ENCODE results near the gene ARHGEF11. TPM values are rescaled to one million over a fixed set of nuclear protein-coding genes. Genes with fewer than 3 reads are reported as not detected.

ARHGEF11 gene, protein sequence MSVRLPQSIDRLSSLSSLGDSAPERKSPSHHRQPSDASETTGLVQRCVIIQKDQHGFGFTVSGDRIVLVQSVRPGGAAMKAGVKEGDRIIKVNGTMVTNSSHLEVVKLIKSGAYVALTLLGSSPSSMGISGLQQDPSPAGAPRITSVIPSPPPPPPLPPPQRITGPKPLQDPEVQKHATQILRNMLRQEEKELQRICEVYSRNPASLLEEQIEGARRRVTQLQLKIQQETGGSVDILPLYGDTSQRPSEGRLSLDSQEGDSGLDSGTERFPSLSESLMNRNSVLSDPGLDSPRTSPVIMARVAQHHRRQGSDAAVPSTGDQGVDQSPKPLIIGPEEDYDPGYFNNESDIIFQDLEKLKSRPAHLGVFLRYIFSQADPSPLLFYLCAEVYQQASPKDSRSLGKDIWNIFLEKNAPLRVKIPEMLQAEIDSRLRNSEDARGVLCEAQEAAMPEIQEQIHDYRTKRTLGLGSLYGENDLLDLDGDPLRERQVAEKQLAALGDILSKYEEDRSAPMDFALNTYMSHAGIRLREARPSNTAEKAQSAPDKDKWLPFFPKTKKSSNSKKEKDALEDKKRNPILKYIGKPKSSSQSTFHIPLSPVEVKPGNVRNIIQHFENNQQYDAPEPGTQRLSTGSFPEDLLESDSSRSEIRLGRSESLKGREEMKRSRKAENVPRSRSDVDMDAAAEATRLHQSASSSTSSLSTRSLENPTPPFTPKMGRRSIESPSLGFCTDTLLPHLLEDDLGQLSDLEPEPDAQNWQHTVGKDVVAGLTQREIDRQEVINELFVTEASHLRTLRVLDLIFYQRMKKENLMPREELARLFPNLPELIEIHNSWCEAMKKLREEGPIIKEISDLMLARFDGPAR (N-terminal part only)
- 41.1 TPM for total RNA-seq
- long read RNA-seq, full-length matches to known transcripts: 3 of 72 reads
- long read RNA-seq, partial matches to known transcripts: 48 of 72 reads
- long read RNA-seq, other reads (novel, unspliced or antisense): 21 of 72 reads

DNA sequence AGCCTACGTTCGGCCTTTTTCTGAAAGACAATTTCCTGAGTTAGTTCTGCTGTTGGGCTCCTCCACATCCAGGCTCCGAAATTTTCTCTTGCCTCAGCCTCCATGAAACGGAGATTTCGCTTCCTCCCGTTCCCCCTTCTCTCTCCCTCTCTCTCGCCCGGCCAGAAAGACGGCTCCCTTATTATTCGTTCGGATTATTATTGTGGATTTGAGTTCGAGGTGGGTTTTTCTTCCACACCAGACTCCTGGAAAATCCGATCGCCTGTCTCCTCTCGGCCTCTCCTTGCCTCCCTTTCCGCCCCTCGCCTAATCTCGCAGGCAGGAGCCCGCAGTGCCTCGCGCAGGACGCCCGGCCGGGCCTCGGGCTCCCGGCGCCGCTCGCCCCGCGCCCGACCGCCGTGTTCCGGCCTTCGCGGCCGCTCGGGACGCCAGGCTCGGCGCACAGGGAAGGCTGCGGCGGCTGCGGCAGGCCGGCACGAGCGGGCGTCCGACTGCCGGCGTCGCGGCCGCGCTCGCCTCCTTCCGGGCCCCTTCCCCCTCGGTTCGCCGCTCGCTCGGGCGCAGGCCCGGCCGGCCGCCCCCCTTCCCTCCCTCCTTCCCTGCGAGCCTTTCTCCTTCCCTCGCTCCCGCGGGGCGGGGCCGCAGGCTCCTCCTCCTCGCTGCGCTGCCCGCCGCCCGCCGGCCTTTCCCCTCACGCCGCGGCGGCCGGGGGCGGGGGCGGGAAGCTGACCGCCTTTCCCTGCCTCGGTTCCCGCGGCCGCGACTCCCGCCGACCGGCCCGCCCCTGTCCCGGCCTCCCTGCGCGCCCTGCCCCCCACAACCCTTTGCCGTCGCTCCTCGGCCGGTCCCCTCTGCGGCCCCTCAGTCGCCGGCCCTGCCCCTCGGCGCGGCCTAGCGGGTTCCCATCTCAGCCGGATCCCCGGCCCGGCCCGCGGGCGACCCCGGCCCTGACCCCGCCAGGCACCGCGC, at the start of gene ARHGEF11:
TSS of gene ARHGEF11 (minus strand) at position 493 of the 969 bp plus-strand sequence. CDS start 1,412 bp downstream, outside the sequence.
- peak within 1 kb of the TSS; percentile 84 for H3K27ac ChIP-seq
- TF ChIP-seq, protein P1, sequence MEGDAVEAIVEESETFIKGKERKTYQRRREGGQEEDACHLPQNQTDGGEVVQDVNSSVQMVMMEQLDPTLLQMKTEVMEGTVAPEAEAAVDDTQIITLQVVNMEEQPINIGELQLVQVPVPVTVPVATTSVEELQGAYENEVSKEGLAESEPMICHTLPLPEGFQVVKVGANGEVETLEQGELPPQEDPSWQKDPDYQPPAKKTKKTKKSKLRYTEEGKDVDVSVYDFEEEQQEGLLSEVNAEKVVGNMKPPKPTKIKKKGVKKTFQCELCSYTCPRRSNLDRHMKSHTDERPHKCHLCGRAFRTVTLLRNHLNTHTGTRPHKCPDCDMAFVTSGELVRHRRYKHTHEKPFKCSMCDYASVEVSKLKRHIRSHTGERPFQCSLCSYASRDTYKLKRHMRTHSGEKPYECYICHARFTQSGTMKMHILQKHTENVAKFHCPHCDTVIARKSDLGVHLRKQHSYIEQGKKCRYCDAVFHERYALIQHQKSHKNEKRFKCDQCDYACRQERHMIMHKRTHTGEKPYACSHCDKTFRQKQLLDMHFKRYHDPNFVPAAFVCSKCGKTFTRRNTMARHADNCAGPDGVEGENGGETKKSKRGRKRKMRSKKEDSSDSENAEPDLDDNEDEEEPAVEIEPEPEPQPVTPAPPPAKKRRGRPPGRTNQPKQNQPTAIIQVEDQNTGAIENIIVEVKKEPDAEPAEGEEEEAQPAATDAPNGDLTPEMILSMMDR (IDR thresholded peaks at IDR 0.05): no peak
- no peaks in the 10 kb centered on the region for H3K27me3 ChIP-seq
- ATAC-seq (peak; percentile 99), DNase-seq (peak; percentile 97)
- H3K4me1 ChIP-seq: peaks cover 42% of the 10 kb centered on the region
- H3K9me3 ChIP-seq: no peaks in the 10 kb centered on the region
- intact Hi-C loops (cut with DNase I): no loop called here
- no peaks in the 10 kb centered on the region for H3K36me3 ChIP-seq
- H3K4me3 ChIP-seq: peak within 1 kb of the TSS; percentile 59

DNA sequence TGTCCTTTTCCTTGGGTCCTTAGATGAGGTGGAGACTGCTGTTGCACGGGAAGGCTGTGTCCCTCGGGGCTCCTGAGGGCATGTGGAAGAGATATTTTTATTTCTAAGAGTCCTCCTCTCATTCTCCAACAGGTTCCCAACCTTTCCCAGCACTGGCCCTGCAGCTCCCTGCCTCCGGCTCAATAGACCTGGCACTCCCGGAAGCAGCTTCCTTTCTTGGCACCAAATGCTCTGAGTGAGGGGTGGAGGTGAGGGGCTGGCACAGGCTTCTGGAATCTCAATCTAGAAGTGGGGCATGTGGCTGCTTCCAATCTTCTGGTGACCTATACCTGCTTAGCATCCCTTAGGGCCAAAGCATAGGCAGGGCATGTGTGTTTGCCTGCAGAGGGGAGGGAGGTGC, 49.5 kb upstream of the ARHGEF11 start:
- no peaks in the 10 kb centered on the region for H3K36me3 ChIP-seq
- intact Hi-C loops (cut with DNase I): no loop called here
- H3K27ac ChIP-seq: no peak overlapping the region
- TF ChIP-seq, protein P1 (IDR thresholded peaks at IDR 0.05): no peak
- no peaks in the 10 kb centered on the region for H3K9me3 ChIP-seq
- H3K4me3 ChIP-seq: no peak overlapping the region
- peak; percentile 48 for DNase-seq
- ATAC-seq: no peak
- peaks cover 7% of the 10 kb centered on the region for H3K4me1 ChIP-seq
- H3K27me3 ChIP-seq: no peaks in the 10 kb centered on the region

DNA sequence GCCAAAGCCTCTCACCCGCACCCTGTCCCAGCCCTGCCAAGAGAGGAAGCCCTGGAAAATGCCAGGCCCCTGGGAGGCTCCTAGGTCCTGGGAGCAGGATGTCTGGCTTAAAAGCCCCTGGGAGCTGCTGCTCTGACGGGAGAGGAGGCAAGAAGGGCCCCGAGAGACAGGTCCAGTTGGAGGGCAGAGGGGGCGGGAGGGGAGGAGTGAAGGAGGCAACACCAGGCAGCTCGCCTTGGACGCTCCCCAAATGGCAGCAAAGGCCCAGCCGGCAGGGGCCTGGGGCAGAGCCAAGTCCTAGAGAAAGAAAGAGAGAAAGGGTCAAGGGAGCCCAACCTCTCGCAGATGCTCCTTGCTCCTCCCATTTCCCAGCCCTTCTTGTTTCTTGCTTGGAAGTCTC, 47.3 kb upstream of the ARHGEF11 start:
- Histone ChIP-seq H3K4me3 (no peak overlapping the region), H3K9me3 (no peaks in the 10 kb centered on the region), H3K4me1 (peaks cover 7% of the 10 kb centered on the region), H3K27me3 (no peaks in the 10 kb centered on the region), H3K36me3 (no peaks in the 10 kb centered on the region), H3K27ac (no peak overlapping the region)
- DNase-seq (peak; percentile 62), ATAC-seq (peak; percentile 4)
- TF ChIP-seq, protein P1 (IDR thresholded peaks at IDR 0.05): no peak
- intact Hi-C loops (cut with DNase I): no loop called here

DNA sequence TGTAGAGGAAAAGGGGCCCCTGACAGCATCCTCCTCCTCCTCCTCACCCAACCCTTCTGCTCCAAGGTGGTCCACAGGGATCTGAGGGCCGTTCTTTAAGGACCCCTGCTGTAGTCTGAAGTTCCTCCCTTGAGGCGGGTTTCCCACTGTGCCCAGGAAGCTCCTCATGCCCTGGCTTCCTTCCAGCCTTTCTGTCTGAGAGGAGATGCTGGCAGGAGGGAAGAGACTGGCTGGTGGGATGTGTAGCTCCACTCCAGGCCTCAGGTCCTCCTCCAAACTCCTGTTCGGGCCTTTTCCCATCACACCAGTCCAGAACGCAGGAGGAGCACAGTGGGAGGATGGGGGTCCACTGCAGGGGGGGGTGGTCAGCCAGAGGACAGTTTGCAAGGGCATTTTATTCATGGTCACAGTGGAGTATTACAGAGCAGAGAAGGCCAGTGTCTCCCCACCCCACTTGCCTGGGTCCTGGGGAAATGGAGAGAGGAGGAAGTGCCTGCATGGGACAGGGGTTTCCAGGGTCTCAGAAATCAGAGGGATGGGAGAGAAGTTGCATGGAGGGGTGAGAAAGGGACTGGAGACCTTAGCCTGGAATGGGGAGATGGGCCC, 46.2 kb upstream of the ARHGEF11 start:
- no peak for ATAC-seq
- Histone ChIP-seq H3K9me3 (no peaks in the 10 kb centered on the region), H3K4me1 (peaks cover 7% of the 10 kb centered on the region), H3K27me3 (no peaks in the 10 kb centered on the region), H3K36me3 (no peaks in the 10 kb centered on the region), H3K27ac (no peak overlapping the region), H3K4me3 (no peak overlapping the region)
- intact Hi-C loops (cut with DNase I): loop anchor here (2.0 kb wide), 1 partner anchor 65 kb away; no protein-coding TSS in a partner anchor
- TF ChIP-seq, protein P1 (IDR thresholded peaks at IDR 0.05): no peak
- peak; percentile 19 for DNase-seq

Data from upper lobe of right lung (tissue), 1 donor.